Measurements from ENCODE around the gene SMAD1.

SMAD1 gene

DNA sequence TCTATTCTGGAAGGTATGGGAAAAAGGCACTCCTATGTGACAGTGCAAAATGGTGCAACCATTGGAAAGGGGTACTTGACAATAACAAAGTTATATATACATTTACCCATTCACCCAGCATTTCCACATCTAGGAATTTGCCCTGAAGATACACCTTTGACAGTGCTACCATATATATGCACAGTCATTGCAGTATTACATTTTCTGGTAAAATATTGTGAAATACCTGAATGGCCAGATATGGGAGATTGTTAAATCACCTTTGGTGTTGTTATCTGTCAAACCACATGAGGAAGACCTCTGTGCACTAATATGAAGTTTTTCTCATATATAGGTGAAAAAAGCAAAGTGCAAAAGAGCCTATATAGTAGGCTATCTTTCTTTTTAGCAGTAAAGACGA, 53.5 kb downstream of the SMAD1 start:
- no peak overlapping the region for H3K4me3 ChIP-seq (ENCODE audit: severe bottlenecking)
- H3K9me3 ChIP-seq (ENCODE audit: severe bottlenecking) = no peaks in the 10 kb centered on the region
- no peaks in the 10 kb centered on the region for H3K36me3 ChIP-seq (ENCODE audit: low read depth)
- no peaks in the 10 kb centered on the region for H3K27me3 ChIP-seq (ENCODE audit: insufficient read depth, poor library complexity, severe bottlenecking)
- TF ChIP-seq, protein P1, sequence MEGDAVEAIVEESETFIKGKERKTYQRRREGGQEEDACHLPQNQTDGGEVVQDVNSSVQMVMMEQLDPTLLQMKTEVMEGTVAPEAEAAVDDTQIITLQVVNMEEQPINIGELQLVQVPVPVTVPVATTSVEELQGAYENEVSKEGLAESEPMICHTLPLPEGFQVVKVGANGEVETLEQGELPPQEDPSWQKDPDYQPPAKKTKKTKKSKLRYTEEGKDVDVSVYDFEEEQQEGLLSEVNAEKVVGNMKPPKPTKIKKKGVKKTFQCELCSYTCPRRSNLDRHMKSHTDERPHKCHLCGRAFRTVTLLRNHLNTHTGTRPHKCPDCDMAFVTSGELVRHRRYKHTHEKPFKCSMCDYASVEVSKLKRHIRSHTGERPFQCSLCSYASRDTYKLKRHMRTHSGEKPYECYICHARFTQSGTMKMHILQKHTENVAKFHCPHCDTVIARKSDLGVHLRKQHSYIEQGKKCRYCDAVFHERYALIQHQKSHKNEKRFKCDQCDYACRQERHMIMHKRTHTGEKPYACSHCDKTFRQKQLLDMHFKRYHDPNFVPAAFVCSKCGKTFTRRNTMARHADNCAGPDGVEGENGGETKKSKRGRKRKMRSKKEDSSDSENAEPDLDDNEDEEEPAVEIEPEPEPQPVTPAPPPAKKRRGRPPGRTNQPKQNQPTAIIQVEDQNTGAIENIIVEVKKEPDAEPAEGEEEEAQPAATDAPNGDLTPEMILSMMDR (IDR thresholded peaks at IDR 0.05; ENCODE audit: poor library complexity, severe bottlenecking) = no peak
- DNase-seq (ENCODE audit: low spot score) (no peak), ATAC-seq (ENCODE audit: low read depth) (no peak; the same call in 1 of the 3 replicates)
- no peak overlapping the region for H3K27ac ChIP-seq (ENCODE audit: poor library complexity, severe bottlenecking)
- H3K4me1 ChIP-seq (ENCODE audit: insufficient read depth, poor library complexity, severe bottlenecking) = peaks cover 8% of the 10 kb centered on the region

DNA sequence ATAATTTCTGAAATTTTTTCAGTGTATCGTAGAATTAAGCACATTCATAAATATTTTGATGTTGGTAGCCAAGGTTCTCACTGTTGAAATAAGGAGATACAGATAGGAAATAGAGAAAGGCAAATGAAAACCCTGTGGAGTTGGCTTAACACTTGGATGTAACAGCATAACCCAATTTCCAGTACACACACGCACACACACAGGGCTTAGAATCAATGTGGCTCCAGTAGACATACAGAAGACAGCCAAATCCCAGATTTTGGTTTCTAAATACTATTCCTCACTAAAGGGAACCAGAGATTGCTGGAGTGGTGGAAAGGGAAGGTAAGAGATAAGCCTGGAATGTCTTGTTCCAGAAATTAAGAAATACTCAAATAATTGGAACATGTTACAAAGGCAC, 54.4 kb downstream of the SMAD1 start:
- no peaks in the 10 kb centered on the region for H3K9me3 ChIP-seq (ENCODE audit: severe bottlenecking)

DNA sequence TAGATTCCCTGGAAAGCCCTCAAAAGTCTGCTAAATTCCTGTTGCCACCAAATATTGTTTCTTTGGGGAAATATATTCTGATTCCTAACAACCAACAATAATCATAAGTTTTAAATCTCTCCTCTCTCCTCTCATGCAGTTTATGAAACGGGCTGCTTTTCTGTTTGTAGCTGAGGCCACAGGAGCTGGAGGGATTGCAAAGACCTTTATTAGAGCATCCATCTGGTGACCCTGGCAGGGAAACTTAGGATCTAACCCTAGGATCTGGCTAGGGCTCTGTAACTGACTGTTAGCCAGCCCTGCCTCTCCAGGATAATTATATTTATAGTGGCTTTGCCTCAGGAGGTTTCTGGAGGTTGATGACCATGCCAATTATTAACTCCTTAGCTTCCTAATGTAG, 56.9 kb downstream of the SMAD1 start:
- ATAC-seq (ENCODE audit: low read depth) (no peak), DNase-seq (ENCODE audit: low spot score) (no peak)
- H3K4me1 ChIP-seq (ENCODE audit: insufficient read depth, poor library complexity, severe bottlenecking) = peaks cover 5% of the 10 kb centered on the region
- no peaks in the 10 kb centered on the region for H3K27me3 ChIP-seq (ENCODE audit: insufficient read depth, poor library complexity, severe bottlenecking)
- TF ChIP-seq, protein P1 (IDR thresholded peaks at IDR 0.05; ENCODE audit: poor library complexity, severe bottlenecking) = no peak
- no peak overlapping the region for H3K4me3 ChIP-seq (ENCODE audit: severe bottlenecking)
- H3K27ac ChIP-seq (ENCODE audit: poor library complexity, severe bottlenecking) = no peak overlapping the region
- H3K9me3 ChIP-seq (ENCODE audit: severe bottlenecking) = no peaks in the 10 kb centered on the region
- peaks cover 6% of the 10 kb centered on the region; the same call in 1 of the 2 replicates for H3K36me3 ChIP-seq (ENCODE audit: low read depth)

More for the DNA sequence above, 54.4 kb downstream of the SMAD1 start:
- ATAC-seq (ENCODE audit: low read depth) = no peak
- TF ChIP-seq, protein P1 (IDR thresholded peaks at IDR 0.05; ENCODE audit: poor library complexity, severe bottlenecking) = no peak
- peaks cover 8% of the 10 kb centered on the region for H3K4me1 ChIP-seq (ENCODE audit: insufficient read depth, poor library complexity, severe bottlenecking)
- no peaks in the 10 kb centered on the region for H3K27me3 ChIP-seq (ENCODE audit: insufficient read depth, poor library complexity, severe bottlenecking)
- H3K27ac ChIP-seq (ENCODE audit: poor library complexity, severe bottlenecking) = no peak overlapping the region
- no peak overlapping the region for H3K4me3 ChIP-seq (ENCODE audit: severe bottlenecking)
- H3K36me3 ChIP-seq (ENCODE audit: low read depth) = no peaks in the 10 kb centered on the region
- DNase-seq (ENCODE audit: low spot score) = no peak

DNA sequence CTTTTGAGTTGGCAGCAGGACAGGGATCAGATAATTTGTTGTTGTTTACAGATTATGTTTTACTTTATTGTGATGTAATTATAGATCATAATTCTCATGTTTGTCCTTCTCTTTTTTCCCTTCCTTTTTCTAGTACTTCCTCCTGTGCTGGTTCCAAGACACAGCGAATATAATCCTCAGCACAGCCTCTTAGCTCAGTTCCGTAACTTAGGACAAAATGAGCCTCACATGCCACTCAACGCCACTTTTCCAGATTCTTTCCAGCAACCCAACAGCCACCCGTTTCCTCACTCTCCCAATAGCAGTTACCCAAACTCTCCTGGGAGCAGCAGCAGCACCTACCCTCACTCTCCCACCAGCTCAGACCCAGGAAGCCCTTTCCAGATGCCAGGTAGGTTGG, 58.0 kb downstream of the SMAD1 start:
- no peak for ATAC-seq (ENCODE audit: low read depth)
- Histone ChIP-seq H3K9me3 (ENCODE audit: severe bottlenecking) (no peaks in the 10 kb centered on the region), H3K36me3 (ENCODE audit: low read depth) (peaks cover 7% of the 10 kb centered on the region; the same call in 1 of the 2 replicates), H3K4me1 (ENCODE audit: insufficient read depth, poor library complexity, severe bottlenecking) (peaks cover 7% of the 10 kb centered on the region), H3K4me3 (ENCODE audit: severe bottlenecking) (no peak overlapping the region), H3K27me3 (ENCODE audit: insufficient read depth, poor library complexity, severe bottlenecking) (no peaks in the 10 kb centered on the region), H3K27ac (ENCODE audit: poor library complexity, severe bottlenecking) (no peak overlapping the region)
- DNase-seq (ENCODE audit: low spot score) = no peak
- TF ChIP-seq, protein P1 (IDR thresholded peaks at IDR 0.05; ENCODE audit: poor library complexity, severe bottlenecking) = no peak

DNA sequence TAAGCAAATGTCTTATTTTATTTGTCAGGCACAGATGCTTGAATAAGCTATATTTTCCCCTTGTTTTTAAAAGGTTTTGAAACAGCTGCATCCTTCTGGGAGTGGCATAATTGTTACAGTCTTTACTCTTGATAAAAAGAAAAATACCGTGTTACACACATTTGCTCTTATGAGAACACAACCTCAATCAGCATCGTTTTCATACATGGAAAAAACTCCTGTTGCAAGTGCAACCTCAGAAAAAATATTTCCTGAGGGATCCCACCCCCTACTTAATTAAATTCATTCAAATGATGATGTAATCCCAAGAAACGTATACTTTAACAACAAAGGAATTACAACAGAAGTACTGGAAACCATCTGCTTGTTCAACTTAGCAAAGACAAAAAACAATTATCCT, 58.6 kb downstream of the SMAD1 start:
- no peaks in the 10 kb centered on the region for H3K27me3 ChIP-seq (ENCODE audit: insufficient read depth, poor library complexity, severe bottlenecking)
- no peak for ATAC-seq (ENCODE audit: low read depth)
- H3K4me1 ChIP-seq (ENCODE audit: insufficient read depth, poor library complexity, severe bottlenecking) = peaks cover 11% of the 10 kb centered on the region
- H3K4me3 ChIP-seq (ENCODE audit: severe bottlenecking) = no peak overlapping the region
- TF ChIP-seq, protein P1 (IDR thresholded peaks at IDR 0.05; ENCODE audit: poor library complexity, severe bottlenecking) = no peak
- no peak for DNase-seq (ENCODE audit: low spot score)
- H3K27ac ChIP-seq (ENCODE audit: poor library complexity, severe bottlenecking) = no peak overlapping the region
- peaks cover 7% of the 10 kb centered on the region; the same call in 1 of the 2 replicates for H3K36me3 ChIP-seq (ENCODE audit: low read depth)
- H3K9me3 ChIP-seq (ENCODE audit: severe bottlenecking) = no peaks in the 10 kb centered on the region
